ENCODE measurements around the gene PA2G4.

The PA2G4 gene

GRCh38 chr12:56130876-56131275, 26.5 kb downstream of the PA2G4 start:
- TF ChIP-seq, protein P1, sequence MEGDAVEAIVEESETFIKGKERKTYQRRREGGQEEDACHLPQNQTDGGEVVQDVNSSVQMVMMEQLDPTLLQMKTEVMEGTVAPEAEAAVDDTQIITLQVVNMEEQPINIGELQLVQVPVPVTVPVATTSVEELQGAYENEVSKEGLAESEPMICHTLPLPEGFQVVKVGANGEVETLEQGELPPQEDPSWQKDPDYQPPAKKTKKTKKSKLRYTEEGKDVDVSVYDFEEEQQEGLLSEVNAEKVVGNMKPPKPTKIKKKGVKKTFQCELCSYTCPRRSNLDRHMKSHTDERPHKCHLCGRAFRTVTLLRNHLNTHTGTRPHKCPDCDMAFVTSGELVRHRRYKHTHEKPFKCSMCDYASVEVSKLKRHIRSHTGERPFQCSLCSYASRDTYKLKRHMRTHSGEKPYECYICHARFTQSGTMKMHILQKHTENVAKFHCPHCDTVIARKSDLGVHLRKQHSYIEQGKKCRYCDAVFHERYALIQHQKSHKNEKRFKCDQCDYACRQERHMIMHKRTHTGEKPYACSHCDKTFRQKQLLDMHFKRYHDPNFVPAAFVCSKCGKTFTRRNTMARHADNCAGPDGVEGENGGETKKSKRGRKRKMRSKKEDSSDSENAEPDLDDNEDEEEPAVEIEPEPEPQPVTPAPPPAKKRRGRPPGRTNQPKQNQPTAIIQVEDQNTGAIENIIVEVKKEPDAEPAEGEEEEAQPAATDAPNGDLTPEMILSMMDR (IDR thresholded peaks at IDR 0.05; ENCODE audit: low read length, missing control alignments) = no peak

GRCh38 chr12:56134897-56135296, 30.5 kb downstream of the PA2G4 start:
- DNase-seq (ENCODE audit: low read depth) = no peak
- TF ChIP-seq, protein P1 (IDR thresholded peaks at IDR 0.05; ENCODE audit: low read length, missing control alignments) = no peak
- H3K4me3 ChIP-seq (replicated peaks; ENCODE audit: low read depth, low read length) = no peak overlapping the region

More at GRCh38 chr12:56130876-56131275, 26.5 kb downstream of the PA2G4 start:
- DNase-seq (ENCODE audit: low read depth) = no peak
- no peak overlapping the region for H3K4me3 ChIP-seq (replicated peaks; ENCODE audit: low read depth, low read length)

GRCh38 chr12:56137853-56138571, 33.7 kb downstream of the PA2G4 start:
- TF ChIP-seq, protein P1 (IDR thresholded peaks at IDR 0.05; ENCODE audit: low read length, missing control alignments) = no peak
- H3K4me3 ChIP-seq (replicated peaks; ENCODE audit: low read depth, low read length) = no peak overlapping the region
- DNase-seq (ENCODE audit: low read depth) = no peak

DNA sequence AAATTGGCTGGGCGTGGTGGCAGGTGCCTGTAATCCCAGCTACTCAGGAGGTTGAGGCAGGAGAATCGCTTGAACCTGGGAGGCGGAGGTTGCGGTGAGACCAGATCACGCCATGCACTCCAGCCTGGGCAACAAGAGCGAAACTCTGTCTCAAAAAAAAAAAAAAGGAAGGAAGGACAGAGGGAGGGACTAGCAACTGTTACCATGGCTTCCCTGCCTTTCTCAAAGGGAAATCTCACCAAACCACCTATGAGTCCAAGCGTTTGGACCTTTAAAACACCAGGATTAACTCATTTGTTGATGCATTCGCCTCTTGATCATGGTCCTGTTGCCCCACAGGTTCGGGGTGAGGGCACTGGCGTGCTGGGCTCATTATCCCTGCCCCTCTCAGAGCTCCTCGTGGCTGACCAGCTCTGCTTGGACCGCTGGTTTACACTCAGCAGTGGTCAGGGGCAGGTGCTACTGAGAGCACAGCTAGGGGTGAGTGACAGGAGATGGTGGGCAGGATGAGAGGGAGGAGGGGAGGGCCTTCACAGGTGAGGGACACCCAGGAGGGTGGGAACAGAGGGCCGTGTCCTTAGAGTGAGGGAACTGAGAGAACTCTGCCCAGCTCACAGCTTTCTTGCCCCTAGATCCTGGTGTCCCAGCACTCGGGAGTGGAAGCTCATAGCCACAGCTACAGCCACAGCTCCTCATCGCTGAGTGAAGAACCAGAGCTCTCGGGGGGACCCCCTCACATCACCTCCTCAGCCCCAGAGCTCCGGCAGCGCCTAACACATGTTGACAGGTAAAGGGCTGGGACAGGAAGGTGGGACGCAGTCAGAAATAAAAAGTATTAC, 37.8 kb downstream of the PA2G4 start:
- no peak for DNase-seq (ENCODE audit: low read depth)
- TF ChIP-seq, protein P1 (IDR thresholded peaks at IDR 0.05; ENCODE audit: low read length, missing control alignments) = no peak
- H3K4me3 ChIP-seq (replicated peaks; ENCODE audit: low read depth, low read length) = no peak overlapping the region

GRCh38 chr12:56143217-56143616, 38.9 kb downstream of the PA2G4 start:
- H3K4me3 ChIP-seq (replicated peaks; ENCODE audit: low read depth, low read length) = no peak overlapping the region
- TF ChIP-seq, protein P1 (IDR thresholded peaks at IDR 0.05; ENCODE audit: low read length, missing control alignments) = no peak
- no peak for DNase-seq (ENCODE audit: low read depth)

DNA sequence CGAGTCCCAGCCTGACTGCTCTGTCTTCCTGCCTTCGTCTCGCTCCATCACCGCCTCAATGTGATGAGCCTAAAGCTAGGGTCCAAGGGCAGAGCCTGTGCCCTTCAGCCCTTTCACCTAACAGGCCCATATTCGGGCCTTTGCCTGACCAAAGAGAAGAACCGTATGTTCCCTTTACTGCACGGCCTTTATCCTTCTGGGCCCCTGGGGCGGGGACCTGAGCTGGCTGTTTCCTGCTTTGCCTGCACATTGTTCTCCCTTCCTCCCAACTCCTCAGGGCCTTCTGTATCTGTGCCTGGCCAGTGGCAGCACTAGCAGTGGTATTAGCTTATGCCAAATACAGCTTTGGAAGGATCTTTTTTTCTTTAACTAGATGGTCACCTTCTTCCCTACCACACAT, 39.5 kb downstream of the PA2G4 start:
- TF ChIP-seq, protein P1 (IDR thresholded peaks at IDR 0.05; ENCODE audit: low read length, missing control alignments) = no peak
- DNase-seq (ENCODE audit: low read depth) = no peak
- no peak overlapping the region for H3K4me3 ChIP-seq (replicated peaks; ENCODE audit: low read depth, low read length)
